ENCODE measurements around the gene KIAA1671.

KIAA1671 gene

DNA sequence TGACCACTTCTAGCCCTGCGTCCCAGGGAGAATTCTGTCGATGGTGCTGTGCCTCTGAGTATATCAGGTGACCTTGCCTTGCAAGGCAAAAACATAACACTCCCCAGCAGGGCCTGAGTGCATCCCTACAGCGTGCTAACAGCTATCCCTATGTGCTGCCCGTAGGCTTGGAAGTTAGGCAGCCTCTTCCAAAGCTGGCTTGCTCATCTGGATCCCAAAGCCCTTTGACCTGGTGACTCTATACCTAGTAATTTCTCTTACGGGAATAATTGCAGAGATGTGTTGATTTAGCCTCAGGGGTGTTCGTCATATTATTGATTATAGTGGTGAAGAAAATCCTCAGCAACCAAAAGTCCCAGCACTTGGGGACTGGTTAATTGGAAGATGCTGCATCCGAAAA, 214.6 kb downstream of the KIAA1671 start:
- H3K36me3 ChIP-seq (replicated peaks) = no peaks in the 10 kb centered on the region
- TF ChIP-seq, protein P1, sequence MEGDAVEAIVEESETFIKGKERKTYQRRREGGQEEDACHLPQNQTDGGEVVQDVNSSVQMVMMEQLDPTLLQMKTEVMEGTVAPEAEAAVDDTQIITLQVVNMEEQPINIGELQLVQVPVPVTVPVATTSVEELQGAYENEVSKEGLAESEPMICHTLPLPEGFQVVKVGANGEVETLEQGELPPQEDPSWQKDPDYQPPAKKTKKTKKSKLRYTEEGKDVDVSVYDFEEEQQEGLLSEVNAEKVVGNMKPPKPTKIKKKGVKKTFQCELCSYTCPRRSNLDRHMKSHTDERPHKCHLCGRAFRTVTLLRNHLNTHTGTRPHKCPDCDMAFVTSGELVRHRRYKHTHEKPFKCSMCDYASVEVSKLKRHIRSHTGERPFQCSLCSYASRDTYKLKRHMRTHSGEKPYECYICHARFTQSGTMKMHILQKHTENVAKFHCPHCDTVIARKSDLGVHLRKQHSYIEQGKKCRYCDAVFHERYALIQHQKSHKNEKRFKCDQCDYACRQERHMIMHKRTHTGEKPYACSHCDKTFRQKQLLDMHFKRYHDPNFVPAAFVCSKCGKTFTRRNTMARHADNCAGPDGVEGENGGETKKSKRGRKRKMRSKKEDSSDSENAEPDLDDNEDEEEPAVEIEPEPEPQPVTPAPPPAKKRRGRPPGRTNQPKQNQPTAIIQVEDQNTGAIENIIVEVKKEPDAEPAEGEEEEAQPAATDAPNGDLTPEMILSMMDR (IDR thresholded peaks at IDR 0.05; ENCODE audit: low read depth, low read length, missing control alignments) = no peak
- in situ Hi-C loops (cut with HindIII; ENCODE audit: low pct_ligation_motif_present, low sequenced_read_pairs) = no loop called here
- no peak for DNase-seq
- H3K27me3 ChIP-seq (replicated peaks) = no peaks in the 10 kb centered on the region
- no peak overlapping the region for H3K4me3 ChIP-seq (ENCODE audit: low read depth, low read length)
- H3K27ac ChIP-seq = no peak overlapping the region

DNA sequence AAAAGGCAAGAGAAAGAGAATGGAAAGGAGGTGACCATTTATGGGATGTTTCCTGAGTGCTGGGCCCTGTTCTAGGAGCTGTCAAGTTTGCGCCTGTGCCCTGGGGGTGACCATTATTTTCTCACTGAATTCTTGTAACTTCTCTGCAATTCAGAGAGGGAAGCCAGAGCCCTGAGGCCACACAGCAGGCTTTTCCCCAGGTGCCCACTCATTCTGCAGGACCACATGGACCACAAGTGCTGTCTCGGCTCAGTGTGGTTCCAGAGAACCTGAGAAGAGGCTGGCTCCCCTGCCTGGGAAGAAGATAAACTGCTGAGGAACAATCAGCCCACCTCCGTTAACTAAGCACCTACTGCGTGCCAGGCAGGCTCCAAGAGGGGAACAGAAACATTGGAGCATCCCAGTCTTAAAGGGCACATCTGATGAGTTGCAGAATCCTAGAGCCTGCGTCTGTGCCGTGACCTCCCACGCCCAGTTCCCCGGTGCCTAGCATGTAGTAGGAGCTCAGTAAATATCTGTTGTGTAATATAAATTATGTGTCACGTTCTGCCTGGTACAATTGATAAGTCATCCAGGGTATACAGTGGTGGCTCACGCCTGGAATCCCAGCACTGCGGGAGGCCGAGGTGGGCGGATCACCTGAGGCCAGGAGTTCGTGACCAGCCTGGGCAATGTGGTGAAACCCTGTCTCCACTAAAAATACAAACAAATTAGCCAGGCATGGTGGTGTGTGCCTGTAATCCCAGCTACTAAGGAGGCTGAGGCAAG, 215.5 kb downstream of the KIAA1671 start:
- DNase-seq = no peak
- no peak overlapping the region for H3K4me3 ChIP-seq (ENCODE audit: low read depth, low read length)
- no peaks in the 10 kb centered on the region for H3K27me3 ChIP-seq (replicated peaks)
- no peak overlapping the region for H3K27ac ChIP-seq
- TF ChIP-seq, protein P1 (IDR thresholded peaks at IDR 0.05; ENCODE audit: low read depth, low read length, missing control alignments) = no peak
- no peaks in the 10 kb centered on the region for H3K36me3 ChIP-seq (replicated peaks)
- in situ Hi-C loops (cut with HindIII; ENCODE audit: low pct_ligation_motif_present, low sequenced_read_pairs) = no loop called here

DNA sequence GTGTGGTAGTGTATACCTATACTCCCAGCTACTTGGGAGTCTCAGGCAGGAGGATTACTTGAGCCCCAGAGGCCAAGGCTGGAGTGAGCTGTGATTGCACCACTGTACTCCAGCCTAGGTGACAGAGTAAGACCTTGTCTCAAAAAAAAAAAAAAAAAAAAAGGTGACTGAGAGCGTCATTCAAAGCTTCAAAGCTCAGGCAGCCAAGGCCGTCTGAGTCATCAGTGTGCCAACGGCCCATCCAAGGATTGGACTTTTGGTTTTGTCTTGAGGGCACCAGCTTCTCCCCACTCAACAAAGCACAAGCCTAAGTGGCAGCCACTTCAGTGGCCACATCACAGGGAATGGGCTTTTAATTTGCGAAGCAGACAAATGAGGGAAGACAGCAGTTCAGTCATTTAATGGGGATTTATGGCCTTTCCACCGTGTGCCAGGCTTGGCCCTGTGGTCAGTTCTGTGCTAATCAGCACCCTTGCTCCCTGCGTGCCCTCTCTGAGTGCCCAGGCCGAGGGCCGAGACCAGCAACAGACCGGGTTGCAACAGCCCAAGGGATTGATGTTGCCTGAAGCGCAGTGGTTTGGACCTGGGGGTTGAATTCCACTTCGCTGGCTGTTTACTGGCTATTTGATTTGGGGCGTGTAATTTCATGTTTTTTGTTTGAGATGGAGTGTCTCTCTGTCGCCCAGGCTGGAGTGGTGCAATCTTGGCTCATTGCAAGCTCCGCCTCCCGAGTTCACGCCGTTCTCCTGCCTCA, 216.9 kb downstream of the KIAA1671 start:
- H3K27ac ChIP-seq = no peak overlapping the region
- H3K4me3 ChIP-seq (ENCODE audit: low read depth, low read length) = no peak overlapping the region
- no peak for DNase-seq
- H3K27me3 ChIP-seq (replicated peaks) = no peaks in the 10 kb centered on the region
- in situ Hi-C loops (cut with HindIII; ENCODE audit: low pct_ligation_motif_present, low sequenced_read_pairs) = no loop called here
- no peaks in the 10 kb centered on the region for H3K36me3 ChIP-seq (replicated peaks)
- TF ChIP-seq, protein P1 (IDR thresholded peaks at IDR 0.05; ENCODE audit: low read depth, low read length, missing control alignments) = no peak

DNA sequence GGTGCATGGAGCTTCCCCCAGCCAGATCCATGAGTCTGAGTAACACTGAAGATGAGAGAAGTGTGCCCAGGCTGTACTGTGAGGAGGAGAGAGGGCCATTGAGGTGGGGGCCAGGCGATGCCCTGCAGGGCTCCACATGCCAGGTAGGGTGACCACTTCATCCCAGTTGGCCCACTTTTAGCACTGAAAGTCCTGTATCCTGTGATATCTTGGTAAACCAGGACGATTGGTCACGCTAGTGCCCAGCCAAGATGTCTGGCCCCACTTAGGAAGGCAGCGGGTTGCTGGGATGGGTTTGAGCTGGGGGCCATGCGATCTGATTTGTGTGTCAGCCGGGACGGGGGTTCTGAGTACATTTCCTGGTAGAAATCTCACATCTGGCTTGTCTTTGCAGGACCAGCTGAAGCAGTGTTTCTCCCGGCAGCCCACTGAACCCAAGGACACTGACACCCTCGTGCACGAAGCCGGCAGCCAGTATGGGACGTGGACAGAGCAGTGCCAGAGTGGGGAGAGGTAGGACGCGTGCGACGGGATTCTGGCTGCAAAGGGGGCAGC, 218.0 kb downstream of the KIAA1671 start:
- in situ Hi-C loops (cut with HindIII; ENCODE audit: low pct_ligation_motif_present, low sequenced_read_pairs) = no loop called here
- DNase-seq = no peak
- Histone ChIP-seq H3K27me3 (replicated peaks) (no peaks in the 10 kb centered on the region), H3K27ac (no peak overlapping the region), H3K36me3 (replicated peaks) (no peaks in the 10 kb centered on the region), H3K4me3 (ENCODE audit: low read depth, low read length) (no peak overlapping the region)
- TF ChIP-seq, protein P1 (IDR thresholded peaks at IDR 0.05; ENCODE audit: low read depth, low read length, missing control alignments) = no peak

DNA sequence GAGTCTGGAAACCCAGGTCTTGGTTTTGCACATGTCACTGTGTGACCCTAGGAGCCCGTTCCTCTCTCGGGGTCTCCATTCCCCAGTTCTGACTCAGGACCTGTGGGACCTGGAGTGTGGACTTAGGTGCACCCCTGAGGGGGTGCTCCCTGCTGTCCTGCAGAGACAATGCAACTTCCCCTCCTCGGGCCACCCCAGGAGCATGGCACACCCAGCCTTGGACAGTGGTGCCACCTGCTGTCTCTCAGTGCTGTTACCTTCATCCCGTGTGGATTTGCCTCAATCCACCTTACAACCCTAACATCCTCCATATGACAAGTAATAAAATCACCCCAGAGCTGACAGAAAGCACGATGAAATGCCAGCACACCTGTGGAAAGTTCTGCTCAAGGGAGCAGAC, 219.6 kb downstream of the KIAA1671 start:
- TF ChIP-seq, protein P1 (IDR thresholded peaks at IDR 0.05; ENCODE audit: low read depth, low read length, missing control alignments) = peak; percentile 18
- H3K27ac ChIP-seq = no peak overlapping the region
- DNase-seq = no peak

More for the DNA sequence above, 219.6 kb downstream of the KIAA1671 start:
- Histone ChIP-seq H3K4me3 (ENCODE audit: low read depth, low read length) (no peak overlapping the region), H3K36me3 (replicated peaks) (no peaks in the 10 kb centered on the region), H3K27me3 (replicated peaks) (no peaks in the 10 kb centered on the region)
- in situ Hi-C loops (cut with HindIII; ENCODE audit: low pct_ligation_motif_present, low sequenced_read_pairs) = no loop called here

Data from brain microvascular endothelial cell (primary cell).